ENCODE measurements around the gene SSB.

GRCh38 chr2:169803480-169803879 lies 4.8 kb downstream of the SSB start:
- TF ChIP-seq PAX5 (IDR thresholded peaks at IDR 0.05; ENCODE audit: insufficient read depth, low read length, severe bottlenecking) = no peak
- no peak for TF ChIP-seq POLR2A (IDR thresholded peaks at IDR 0.05; ENCODE audit: low read depth, low read length)
- TF ChIP-seq SPI1 (IDR thresholded peaks at IDR 0.05; ENCODE audit: low read depth, low read length) = no peak
- no peak for TF ChIP-seq POLR2AphosphoS5 (IDR thresholded peaks at IDR 0.05; ENCODE audit: low read depth, low read length)
- TF ChIP-seq TAF1 (IDR thresholded peaks at IDR 0.05; ENCODE audit: low read depth, low read length) = no peak

All from GM12891 (cell line).